PC-3 (cell line): ENCODE data around the gene IVNS1ABP. TPM values are rescaled to one million over a fixed set of nuclear protein-coding genes. Genes with fewer than 3 reads are reported as not detected.

Source experiments
- ATAC-seq: fragments of 200-7000 bp; cut with Tn5 transposase; 2 replicates; pipeline ENCODE4 v1.9.1; 2020; ENCODE audit warnings: mild to moderate bottlenecking, moderate library complexity
- BruUV-seq: library from RNA; stranded (reverse); fragments of 400-500 nt; replicated peaks from 2 replicates; lab custom pipeline; 2021; lab: Mats Ljungman, UMichigan
- CTCF ChIA-PET: fragments of 300-600 bp; sonication (Branson Sonifier 250); formaldehyde crosslinking; loops from one replicate; lab custom pipeline; 2022; ENCODE audit warnings: antibody characterized with exemption; lab: Charles Lee
- POLR2A ChIA-PET: fragments of 300-600 bp; sonication (Branson Sonifier 250); formaldehyde crosslinking; loops from one replicate; lab custom pipeline; 2022; ENCODE audit warnings: antibody characterized with exemption; ENCODE audit not compliant: unreplicated experiment; lab: Charles Lee
- DNase-seq: peaks from one replicate; pipeline ENCODE4 v3.0.0-alpha.2; 2015
- H2AFZ ChIP-seq: fragments of 300-600 bp; sonication (generic); 2 replicates; pipeline ENCODE4 v1.6.0; 2016; ENCODE audit warnings: antibody characterized with exemption, low read length
- H3F3A ChIP-seq: fragments of 300-600 bp; sonication (generic); one replicate; pipeline ENCODE4 v1.6.0; 2017; ENCODE audit warnings: antibody characterized with exemption, low read length, control low read depth, mild to moderate bottlenecking; ENCODE audit not compliant: unreplicated experiment
- H3K27ac ChIP-seq: fragments of 300-600 bp; sonication (generic); 2 replicates; pipeline ENCODE4 v1.5.1; 2016; ENCODE audit warnings: mild to moderate bottlenecking, low read length
- H3K27me3 ChIP-seq: fragments of 300-600 bp; sonication (generic); 2 replicates; pipeline ENCODE4 v1.6.1; 2016; ENCODE audit warnings: low read length, mixed read lengths
- H3K36me3 ChIP-seq: fragments of 300-600 bp; sonication (generic); 2 replicates; pipeline ENCODE4 v1.6.1; 2016; ENCODE audit warnings: low read depth, mixed run types, low read length, mixed read lengths
- H3K4me1 ChIP-seq: fragments of 300-600 bp; sonication (generic); 2 replicates; pipeline ENCODE4 v1.5.1; 2016; ENCODE audit warnings: low read length; ENCODE audit not compliant: insufficient read depth
- H3K4me2 ChIP-seq: fragments of 300-600 bp; sonication (generic); 2 replicates; pipeline ENCODE4 v1.6.0; 2016; ENCODE audit warnings: low read length
- H3K4me3 ChIP-seq: fragments of 300-600 bp; sonication (generic); 2 replicates; pipeline ENCODE4 v1.5.1; 2016; ENCODE audit warnings: mild to moderate bottlenecking, low read length, mixed read lengths
- H3K79me2 ChIP-seq: fragments of 300-600 bp; sonication (generic); 2 replicates; pipeline ENCODE4 v1.6.1; 2017; ENCODE audit warnings: low read length, mixed read lengths
- H3K9ac ChIP-seq: fragments of 300-600 bp; sonication (generic); 2 replicates; pipeline ENCODE4 v1.6.0; 2016; ENCODE audit warnings: mild to moderate bottlenecking, low read length
- H3K9me2 ChIP-seq: fragments of 300-600 bp; sonication (generic); replicated peaks from 2 replicates; pipeline ENCODE4 v1.6.1; 2016; ENCODE audit warnings: mixed run types, low read length, mixed read lengths
- H3K9me3 ChIP-seq: fragments of 300-600 bp; sonication (generic); 2 replicates; pipeline ENCODE4 v1.6.1; 2016; ENCODE audit warnings: low read length, mixed read lengths
- H4K20me1 ChIP-seq: fragments of 300-600 bp; sonication (generic); 2 replicates; pipeline ENCODE4 v1.6.1; 2016; ENCODE audit warnings: low read length, mixed read lengths
- EZH2 ChIP-seq: fragments of 300-600 bp; sonication (generic); IDR thresholded peaks from one replicate; pipeline ENCODE4 v1.6.1; 2017; ENCODE audit warnings: antibody characterized with exemption, mild to moderate bottlenecking, low read length; ENCODE audit not compliant: unreplicated experiment
- EZH2phosphoT487 ChIP-seq: fragments of 300-600 bp; sonication (generic); IDR thresholded peaks from 2 replicates; pipeline ENCODE4 v1.6.1; 2018; ENCODE audit warnings: mild to moderate bottlenecking, antibody characterized with exemption, low read length, borderline replicate concordance
- intact Hi-C: fragments of 100-400 bp; cut with micrococcal nuclease; formaldehyde crosslinking; loops from 2 replicates; pipeline ENCODE4 v1.9.0; 2023
- total RNA-seq: library from RNA; depleted of rRNA; stranded (reverse); fragments of >200 nt; gene quantifications from 2 replicates; pipeline ENCODE4 v1.2.3, GENCODE V29; 2014
- TF ChIP-seq, protein P1 (sequence below): fragments of 300-600 bp; sonication (generic); conservative IDR thresholded peaks from 2 replicates; pipeline ENCODE4 v1.5.1; 2017; ENCODE audit warnings: antibody characterized with exemption, low read depth, mild to moderate bottlenecking, low read length

Gene IVNS1ABP
- total RNA-seq, 1 experiment from 2014 or later = 30.7 TPM

DNA sequence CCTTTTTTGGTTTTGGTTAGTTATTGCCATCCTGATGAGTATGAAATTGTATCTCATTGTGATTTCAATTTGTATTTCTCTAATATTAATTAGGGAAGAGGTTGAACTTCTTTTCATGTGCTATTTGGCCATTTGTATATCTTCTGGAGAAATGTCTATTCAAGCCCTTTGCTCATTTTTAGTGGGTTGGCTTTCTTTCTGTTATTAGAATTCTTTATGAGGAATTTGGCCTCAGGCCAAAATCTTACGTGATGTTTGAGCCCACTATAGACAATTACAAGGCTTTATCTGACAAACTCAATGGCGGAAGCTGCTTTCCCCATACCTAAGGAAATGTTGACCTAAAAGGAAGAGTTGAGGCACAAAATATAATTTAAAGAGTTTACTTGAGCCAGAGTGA, 32.9 kb downstream of the IVNS1ABP start:
- no peak overlapping the region for H3K4me3 ChIP-seq
- no peaks in the 10 kb centered on the region for H3K9me3 ChIP-seq
- POLR2A ChIA-PET = no interaction called here
- ATAC-seq (no peak), DNase-seq (no peak)
- H3K9me2 ChIP-seq = no peaks in the 10 kb centered on the region
- H3K4me2 ChIP-seq = no peak overlapping the region
- H3F3A ChIP-seq = no peaks in the 10 kb centered on the region
- intact Hi-C loops = no loop called here
- H3K79me2 ChIP-seq = no peaks in the 10 kb centered on the region
- H3K27ac ChIP-seq = no peak overlapping the region
- no peak overlapping the region for H3K9ac ChIP-seq
- peaks cover 26% of the 10 kb centered on the region for H3K4me1 ChIP-seq
- TF ChIP-seq, protein P1, sequence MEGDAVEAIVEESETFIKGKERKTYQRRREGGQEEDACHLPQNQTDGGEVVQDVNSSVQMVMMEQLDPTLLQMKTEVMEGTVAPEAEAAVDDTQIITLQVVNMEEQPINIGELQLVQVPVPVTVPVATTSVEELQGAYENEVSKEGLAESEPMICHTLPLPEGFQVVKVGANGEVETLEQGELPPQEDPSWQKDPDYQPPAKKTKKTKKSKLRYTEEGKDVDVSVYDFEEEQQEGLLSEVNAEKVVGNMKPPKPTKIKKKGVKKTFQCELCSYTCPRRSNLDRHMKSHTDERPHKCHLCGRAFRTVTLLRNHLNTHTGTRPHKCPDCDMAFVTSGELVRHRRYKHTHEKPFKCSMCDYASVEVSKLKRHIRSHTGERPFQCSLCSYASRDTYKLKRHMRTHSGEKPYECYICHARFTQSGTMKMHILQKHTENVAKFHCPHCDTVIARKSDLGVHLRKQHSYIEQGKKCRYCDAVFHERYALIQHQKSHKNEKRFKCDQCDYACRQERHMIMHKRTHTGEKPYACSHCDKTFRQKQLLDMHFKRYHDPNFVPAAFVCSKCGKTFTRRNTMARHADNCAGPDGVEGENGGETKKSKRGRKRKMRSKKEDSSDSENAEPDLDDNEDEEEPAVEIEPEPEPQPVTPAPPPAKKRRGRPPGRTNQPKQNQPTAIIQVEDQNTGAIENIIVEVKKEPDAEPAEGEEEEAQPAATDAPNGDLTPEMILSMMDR = no peak
- TF ChIP-seq EZH2phosphoT487 (no peak), EZH2 (no peak)
- H4K20me1 ChIP-seq = 0 out of 2 replicates have a peak, but pooled peaks cover 3% of the 10 kb centered on the region
- BruUV-seq = no TSS peak
- no peaks in the 10 kb centered on the region for H3K36me3 ChIP-seq
- CTCF ChIA-PET = no interaction called here
- no peaks in the 10 kb centered on the region for H3K27me3 ChIP-seq
- no peak overlapping the region for H2AFZ ChIP-seq

DNA sequence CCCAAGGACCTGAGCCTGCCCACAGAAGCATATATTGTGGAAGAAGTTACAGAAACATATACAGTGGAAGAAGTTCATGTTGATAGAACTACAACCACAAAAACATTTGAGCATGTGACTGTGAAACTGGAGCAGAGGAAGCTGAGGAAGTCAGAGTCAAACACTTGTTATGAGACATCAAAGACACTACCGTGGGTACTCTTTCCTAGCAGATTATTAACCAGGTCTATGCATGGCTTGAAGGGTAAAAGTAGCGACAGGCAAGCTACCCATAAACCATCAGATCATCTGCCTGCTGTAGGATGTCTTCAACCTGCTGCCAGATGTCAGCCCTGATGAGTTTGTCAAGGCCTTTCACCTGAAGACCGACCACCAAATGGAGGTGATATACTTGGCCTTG, 35.8 kb downstream of the IVNS1ABP start:
- ChIA-PET CTCF (no interaction called here), POLR2A (no interaction called here)
- H3K4me1 ChIP-seq = peaks cover 26% of the 10 kb centered on the region
- DNase-seq = no peak
- ATAC-seq = no peak
- intact Hi-C loops = loop anchor here (1.0 kb wide), 1 partner anchor 37 kb away; no protein-coding TSS in a partner anchor
- H3K4me3 ChIP-seq = no peak overlapping the region
- BruUV-seq = no TSS peak
- H3K9ac ChIP-seq = no peak overlapping the region
- H3K36me3 ChIP-seq = no peaks in the 10 kb centered on the region
- no peaks in the 10 kb centered on the region for H3F3A ChIP-seq
- TF ChIP-seq, protein P1 = no peak
- TF ChIP-seq EZH2phosphoT487 (no peak), EZH2 (no peak)
- H3K9me2 ChIP-seq = no peaks in the 10 kb centered on the region
- no peaks in the 10 kb centered on the region for H3K79me2 ChIP-seq
- H3K9me3 ChIP-seq = no peaks in the 10 kb centered on the region
- H3K27me3 ChIP-seq = no peaks in the 10 kb centered on the region
- no peak overlapping the region for H2AFZ ChIP-seq
- 0 out of 2 replicates have a peak, but pooled peaks cover 3% of the 10 kb centered on the region for H4K20me1 ChIP-seq
- peak overlapping the region; percentile 62 for H3K27ac ChIP-seq
- H3K4me2 ChIP-seq = peak overlapping the region; percentile 61

DNA sequence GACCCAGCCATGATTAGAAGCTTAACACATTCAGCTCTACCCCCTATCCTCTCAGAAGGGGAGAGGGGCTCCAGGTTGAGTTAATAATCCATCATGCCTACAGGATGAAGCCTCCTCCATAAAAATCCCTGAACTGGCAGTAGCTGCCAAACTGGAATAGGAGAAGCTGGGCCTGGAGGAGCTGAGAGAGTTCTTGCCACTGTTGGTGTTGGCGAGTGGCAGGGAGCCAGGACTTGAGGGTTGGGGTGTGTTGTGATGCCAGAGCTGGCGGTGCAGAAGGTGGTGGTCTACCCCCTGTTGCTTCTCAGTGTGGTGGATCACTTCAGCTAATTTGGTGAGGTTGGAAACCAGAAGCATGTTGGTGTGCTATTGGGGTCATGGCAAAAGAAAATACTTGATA, 36.5 kb downstream of the IVNS1ABP start:
- no peaks in the 10 kb centered on the region for H3K36me3 ChIP-seq
- DNase-seq (no peak), ATAC-seq (peak; percentile 64)
- H3F3A ChIP-seq = no peaks in the 10 kb centered on the region
- no peak overlapping the region for H3K9ac ChIP-seq
- H2AFZ ChIP-seq = no peak overlapping the region
- no peaks in the 10 kb centered on the region for H3K27me3 ChIP-seq
- CTCF ChIA-PET = no interaction called here
- intact Hi-C loops = no loop called here
- no peaks in the 10 kb centered on the region for H3K9me2 ChIP-seq
- no TSS peak for BruUV-seq
- H4K20me1 ChIP-seq = 0 out of 2 replicates have a peak, but pooled peaks cover 3% of the 10 kb centered on the region
- H3K4me1 ChIP-seq = peaks cover 26% of the 10 kb centered on the region
- H3K4me3 ChIP-seq = no peak overlapping the region
- H3K79me2 ChIP-seq = no peaks in the 10 kb centered on the region
- H3K27ac ChIP-seq = peak overlapping the region; percentile 65
- no peaks in the 10 kb centered on the region for H3K9me3 ChIP-seq
- POLR2A ChIA-PET = no interaction called here
- H3K4me2 ChIP-seq = peak overlapping the region; percentile 37; the same call in 1 of the 2 replicates
- TF ChIP-seq, protein P1 = no peak
- TF ChIP-seq EZH2phosphoT487 (no peak), EZH2 (no peak)
